Measurements from ENCODE around the gene CTNNA1. TPM values are rescaled to one million over a fixed set of nuclear protein-coding genes. Genes with fewer than 3 reads are reported as not detected.

Gene CTNNA1
- total RNA-seq, 2 donors from 2014 or later = 107 to 140 TPM

GRCh38 chr5:138964647-138965201 is 211.5 kb downstream of the CTNNA1 start:
- Histone ChIP-seq H3K4me1 (peaks cover 78% of the 10 kb centered on the region), H3K36me3 (replicated peaks in 1 of 2; ENCODE audit: insufficient read depth in 1 of 2, low read depth in 2 of 2) (no peaks in the 10 kb centered on the region), H3K4me3 (no peak overlapping the region), H3K27me3 (no peaks in the 10 kb centered on the region), H3K27ac (peak overlapping the region in 3 of 4 donors; percentile 2 to 15 (median 11)), H3K9me3 (no peaks in the 10 kb centered on the region)
- intact Hi-C loops (cut with DNase I) = no loop called here
- WGBS, 2 donors = 32 to 42% methylated on average over 7 of the region's 7 CpGs
- no peak for TF ChIP-seq POLR2A (IDR thresholded peaks at IDR 0.05)
- no peak for TF ChIP-seq CTCF (IDR thresholded peaks at IDR 0.05)
- DNase-seq (no peak), ATAC-seq (no peak)

GRCh38 chr5:138965626-138966025 is 212.4 kb downstream of the CTNNA1 start:
- H3K4me1 ChIP-seq = peaks cover 83% of the 10 kb centered on the region
- H3K27me3 ChIP-seq = no peaks in the 10 kb centered on the region
- H3K4me3 ChIP-seq = no peak overlapping the region
- H3K27ac ChIP-seq = no peak overlapping the region
- intact Hi-C loops (cut with DNase I) = no loop called here
- no peaks in the 10 kb centered on the region for H3K9me3 ChIP-seq
- WGBS, 2 donors = 78 to 81% methylated on average over 2 of the region's 2 CpGs
- DNase-seq (peak in 1 of 4 donors; percentile 8), ATAC-seq (no peak)
- no peak for TF ChIP-seq CTCF (IDR thresholded peaks at IDR 0.05)
- no peak for TF ChIP-seq POLR2A (IDR thresholded peaks at IDR 0.05)
- H3K36me3 ChIP-seq (replicated peaks in 1 of 2; ENCODE audit: insufficient read depth in 1 of 2, low read depth in 2 of 2) = no peaks in the 10 kb centered on the region

- intact Hi-C loops (cut with DNase I) = no loop called here
- no peak for TF ChIP-seq POLR2A (IDR thresholded peaks at IDR 0.05)
- no peak for TF ChIP-seq CTCF (IDR thresholded peaks at IDR 0.05)
- Histone ChIP-seq H3K4me1 (peaks cover 84% of the 10 kb centered on the region), H3K4me3 (no peak overlapping the region), H3K27ac (peak overlapping the region in 1 of 4 donors; percentile 80), H3K9me3 (no peaks in the 10 kb centered on the region), H3K36me3 (replicated peaks in 1 of 2; ENCODE audit: insufficient read depth in 1 of 2, low read depth in 2 of 2) (no peaks in the 10 kb centered on the region), H3K27me3 (no peaks in the 10 kb centered on the region)
- no peak for ATAC-seq
- 95 to 98% methylated on average over 9 to 10 of the region's 10 CpGs for WGBS, 2 donors
- DNase-seq = no peak
Observed at GRCh38 chr5:138966236-138966985, 213.2 kb downstream of the CTNNA1 start.

GRCh38 chr5:138967791-138968448 is 214.7 kb downstream of the CTNNA1 start:
- DNase-seq (peak; percentile 79 to 89 (median 84)), ATAC-seq (peak; percentile 45)
- Histone ChIP-seq H3K36me3 (replicated peaks in 1 of 2; ENCODE audit: insufficient read depth in 1 of 2, low read depth in 2 of 2) (no peaks in the 10 kb centered on the region), H3K4me1 (peaks cover 94% of the 10 kb centered on the region), H3K4me3 (no peak overlapping the region), H3K27ac (peak overlapping the region; percentile 30 to 85 (median 71)), H3K27me3 (no peaks in the 10 kb centered on the region), H3K9me3 (no peaks in the 10 kb centered on the region)
- TF ChIP-seq CTCF (IDR thresholded peaks at IDR 0.05) (no peak), POLR2A (IDR thresholded peaks at IDR 0.05) (no peak)
- intact Hi-C loops (cut with DNase I) = no loop called here
- WGBS, 2 donors = 48 to 61% methylated on average over 8 to 10 of the region's 10 CpGs

All from body of pancreas (tissue), 4 donors.